ENCODE results near the gene WNT7B. TPM values are rescaled to one million over a fixed set of nuclear protein-coding genes. Genes with fewer than 3 reads are reported as not detected.
A peak's percentile ranks its signal among the peaks of the same experiment; 100 is the strongest.

WNT7B gene
- total RNA-seq, 4 donors from 2014 or later = not detected

DNA sequence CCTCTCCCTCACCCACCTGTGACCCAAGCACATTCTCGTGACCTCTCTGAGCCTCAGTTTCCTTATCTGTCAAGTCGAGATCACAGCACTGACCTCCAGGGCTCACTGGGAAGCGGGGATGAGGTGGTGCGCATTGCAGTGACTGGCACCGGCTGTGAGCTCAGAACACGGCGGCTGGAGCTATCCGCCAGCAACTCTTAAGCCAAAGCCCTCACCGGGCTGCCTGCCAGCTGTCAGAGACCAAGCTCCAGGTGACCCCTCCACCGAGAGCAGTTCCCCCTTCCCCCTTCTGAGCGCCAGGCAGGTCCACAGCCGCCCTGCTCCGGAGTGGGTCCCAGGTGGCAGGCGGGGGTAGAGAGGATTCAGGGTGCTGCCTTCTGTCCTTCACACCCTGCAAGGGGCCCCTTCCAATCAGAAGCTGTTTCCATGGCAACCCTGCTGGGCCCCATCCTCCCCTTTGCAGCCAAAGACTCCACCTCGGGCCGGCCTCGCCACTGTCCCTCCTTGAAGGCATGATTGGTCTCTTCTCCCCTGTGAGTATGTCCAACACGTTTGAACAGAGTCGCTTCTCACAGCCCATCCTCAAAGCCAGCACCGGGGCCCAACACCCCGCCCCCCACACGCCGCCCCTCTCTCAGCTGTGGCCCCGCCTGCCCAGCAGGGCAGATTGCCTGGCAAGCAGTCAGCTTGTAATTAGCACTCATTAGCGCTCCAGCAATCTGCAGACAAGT is 98.7 kb downstream of the WNT7B start:
- Histone ChIP-seq H3K36me3 (no peaks in the 10 kb centered on the region), H3K9me3 (no peaks in the 10 kb centered on the region), H3K27me3 (peaks cover 80% of the 10 kb centered on the region), H3K4me1 (no peaks in the 10 kb centered on the region), H3K27ac (no peak overlapping the region), H3K4me3 (no peak overlapping the region)
- 19 to 35% methylated on average over 5 to 25 of the region's 25 CpGs for WGBS, 2 donors (ENCODE audit: low coverage in 1 of 2)
- intact Hi-C loops (cut with DNase I; ENCODE audit: low total_unique reads) (no loop called here), in situ Hi-C loops (cut with MboI; ENCODE audit: low pct_ligation_motif_present in 1 of 4, low pct_unique_long_range_greater_than_20kb in 1 of 4, low sequenced_read_pairs in 3 of 4) (no loop called here)
- TF ChIP-seq, protein P1, sequence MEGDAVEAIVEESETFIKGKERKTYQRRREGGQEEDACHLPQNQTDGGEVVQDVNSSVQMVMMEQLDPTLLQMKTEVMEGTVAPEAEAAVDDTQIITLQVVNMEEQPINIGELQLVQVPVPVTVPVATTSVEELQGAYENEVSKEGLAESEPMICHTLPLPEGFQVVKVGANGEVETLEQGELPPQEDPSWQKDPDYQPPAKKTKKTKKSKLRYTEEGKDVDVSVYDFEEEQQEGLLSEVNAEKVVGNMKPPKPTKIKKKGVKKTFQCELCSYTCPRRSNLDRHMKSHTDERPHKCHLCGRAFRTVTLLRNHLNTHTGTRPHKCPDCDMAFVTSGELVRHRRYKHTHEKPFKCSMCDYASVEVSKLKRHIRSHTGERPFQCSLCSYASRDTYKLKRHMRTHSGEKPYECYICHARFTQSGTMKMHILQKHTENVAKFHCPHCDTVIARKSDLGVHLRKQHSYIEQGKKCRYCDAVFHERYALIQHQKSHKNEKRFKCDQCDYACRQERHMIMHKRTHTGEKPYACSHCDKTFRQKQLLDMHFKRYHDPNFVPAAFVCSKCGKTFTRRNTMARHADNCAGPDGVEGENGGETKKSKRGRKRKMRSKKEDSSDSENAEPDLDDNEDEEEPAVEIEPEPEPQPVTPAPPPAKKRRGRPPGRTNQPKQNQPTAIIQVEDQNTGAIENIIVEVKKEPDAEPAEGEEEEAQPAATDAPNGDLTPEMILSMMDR (IDR thresholded peaks at IDR 0.05) = no peak
- TF ChIP-seq POLR2A (IDR thresholded peaks at IDR 0.05) = no peak
- no peak for TF ChIP-seq POLR2AphosphoS5 (IDR thresholded peaks at IDR 0.05)
- TF ChIP-seq EP300 (IDR thresholded peaks at IDR 0.05; ENCODE audit: low read depth) = no peak
- peak; percentile 3 for DNase-seq

DNA sequence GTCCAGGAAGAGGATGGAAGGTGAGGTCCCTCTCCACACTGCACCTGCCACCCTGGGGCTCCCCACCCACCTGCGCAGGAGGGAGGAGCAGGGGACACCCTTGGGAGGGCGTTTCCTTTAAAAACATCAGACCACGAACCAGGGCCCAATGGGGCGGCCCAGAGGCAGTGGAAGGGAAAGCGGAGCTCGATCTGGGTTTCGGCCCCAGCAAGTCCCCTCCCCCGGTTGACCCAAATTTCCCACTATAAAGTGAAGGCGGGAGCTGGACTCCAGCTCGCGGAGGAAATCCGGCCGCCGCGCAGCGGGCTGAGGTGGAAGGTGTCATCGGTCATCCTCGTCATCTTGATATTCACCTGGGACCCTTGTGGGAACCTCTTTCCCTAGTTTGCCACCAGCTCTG is 99.3 kb downstream of the WNT7B start:
- Histone ChIP-seq H3K27ac (no peak overlapping the region), H3K4me1 (no peaks in the 10 kb centered on the region), H3K9me3 (peaks cover 0 to 4% of the 10 kb centered on the region in 2 donors), H3K36me3 (no peaks in the 10 kb centered on the region), H3K27me3 (peaks cover 83% of the 10 kb centered on the region), H3K4me3 (no peak overlapping the region)
- intact Hi-C loops (cut with DNase I; ENCODE audit: low total_unique reads) = no loop called here
- in situ Hi-C loops (cut with MboI; ENCODE audit: low pct_ligation_motif_present in 1 of 4, low pct_unique_long_range_greater_than_20kb in 1 of 4, low sequenced_read_pairs in 3 of 4) = no loop called here
- TF ChIP-seq POLR2AphosphoS5 (IDR thresholded peaks at IDR 0.05) = no peak
- no peak for TF ChIP-seq EP300 (IDR thresholded peaks at IDR 0.05; ENCODE audit: low read depth)
- no peak for TF ChIP-seq POLR2A (IDR thresholded peaks at IDR 0.05)
- TF ChIP-seq, protein P1 (IDR thresholded peaks at IDR 0.05) = no peak
- WGBS, 2 donors (ENCODE audit: low coverage in 1 of 2) = 68% methylated on average over 18 of the region's 18 CpGs; no CpG with 5 or more reads in 1 of the 2 donors
- no peak for DNase-seq

DNA sequence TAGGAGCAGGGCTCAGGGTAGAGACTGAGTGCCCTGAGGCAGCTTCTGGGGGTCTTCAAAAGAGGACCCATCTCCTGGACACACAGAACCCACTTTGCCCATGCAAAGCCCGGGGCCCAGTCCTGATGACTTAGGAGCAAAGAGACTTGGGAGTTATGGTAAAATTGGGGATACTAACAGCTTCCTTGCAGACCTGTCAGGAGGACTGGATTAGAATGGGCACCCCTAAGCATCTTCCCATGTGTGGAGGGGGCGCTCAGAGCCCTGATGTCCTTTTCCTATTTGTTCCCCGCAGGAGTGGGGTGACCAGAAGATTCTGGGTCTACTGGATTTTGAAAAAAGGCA is 100.0 kb downstream of the WNT7B start:
- Histone ChIP-seq H3K36me3 (no peaks in the 10 kb centered on the region), H3K27me3 (peaks cover 80% of the 10 kb centered on the region), H3K4me3 (no peak overlapping the region), H3K4me1 (no peaks in the 10 kb centered on the region), H3K9me3 (peaks cover 0 to 7% of the 10 kb centered on the region in 2 donors), H3K27ac (no peak overlapping the region)
- in situ Hi-C loops (cut with MboI; ENCODE audit: low pct_ligation_motif_present in 1 of 4, low pct_unique_long_range_greater_than_20kb in 1 of 4, low sequenced_read_pairs in 3 of 4) (no loop called here), intact Hi-C loops (cut with DNase I; ENCODE audit: low total_unique reads) (no loop called here)
- TF ChIP-seq EP300 (IDR thresholded peaks at IDR 0.05; ENCODE audit: low read depth) = no peak
- no peak for TF ChIP-seq POLR2AphosphoS5 (IDR thresholded peaks at IDR 0.05)
- TF ChIP-seq, protein P1 (IDR thresholded peaks at IDR 0.05) = no peak
- TF ChIP-seq POLR2A (IDR thresholded peaks at IDR 0.05) = no peak
- WGBS, 2 donors (ENCODE audit: low coverage in 1 of 2) = 68% methylated on average over 3 of the region's 3 CpGs; no CpG with 5 or more reads in 1 of the 2 donors
- no peak for DNase-seq

- Histone ChIP-seq H3K4me1 (no peaks in the 10 kb centered on the region), H3K4me3 (no peak overlapping the region), H3K9me3 (peaks cover 0 to 7% of the 10 kb centered on the region in 2 donors), H3K36me3 (no peaks in the 10 kb centered on the region), H3K27ac (no peak overlapping the region), H3K27me3 (peaks cover 74% of the 10 kb centered on the region)
- intact Hi-C loops (cut with DNase I; ENCODE audit: low total_unique reads) = no loop called here
- peak; percentile 4 for DNase-seq
- TF ChIP-seq, protein P1 (IDR thresholded peaks at IDR 0.05) = no peak
- TF ChIP-seq EP300 (IDR thresholded peaks at IDR 0.05; ENCODE audit: low read depth) = no peak
- no peak for TF ChIP-seq POLR2AphosphoS5 (IDR thresholded peaks at IDR 0.05)
- TF ChIP-seq POLR2A (IDR thresholded peaks at IDR 0.05) = no peak
- in situ Hi-C loops (cut with MboI; ENCODE audit: low pct_ligation_motif_present in 1 of 4, low pct_unique_long_range_greater_than_20kb in 1 of 4, low sequenced_read_pairs in 3 of 4) = no loop called here
- WGBS, 2 donors (ENCODE audit: low coverage in 1 of 2) = 89% methylated on average over 26 of the region's 26 CpGs; no CpG with 5 or more reads in 1 of the 2 donors
Measured at GRCh38 chr22:45876136-45877035, 100.6 kb downstream of the WNT7B start.

Data from transverse colon (tissue), 4 donors.